GM18511 (cell line): Measurements from ENCODE around the gene TCERG1L.
"Not testable (repeated sequence)": the region's sequence is repeated elsewhere in the genome, so short reads cannot be mapped to it uniquely, and the experiment has no call there.

Source experiments
- ATAC-seq: cut with Tn5 transposase; IDR thresholded peaks from one replicate; pipeline ENCODE4 v1.9.1; 2021; ENCODE audit warnings: mild to moderate bottlenecking, moderate library complexity; ENCODE audit not compliant: unreplicated experiment

Gene TCERG1L, protein sequence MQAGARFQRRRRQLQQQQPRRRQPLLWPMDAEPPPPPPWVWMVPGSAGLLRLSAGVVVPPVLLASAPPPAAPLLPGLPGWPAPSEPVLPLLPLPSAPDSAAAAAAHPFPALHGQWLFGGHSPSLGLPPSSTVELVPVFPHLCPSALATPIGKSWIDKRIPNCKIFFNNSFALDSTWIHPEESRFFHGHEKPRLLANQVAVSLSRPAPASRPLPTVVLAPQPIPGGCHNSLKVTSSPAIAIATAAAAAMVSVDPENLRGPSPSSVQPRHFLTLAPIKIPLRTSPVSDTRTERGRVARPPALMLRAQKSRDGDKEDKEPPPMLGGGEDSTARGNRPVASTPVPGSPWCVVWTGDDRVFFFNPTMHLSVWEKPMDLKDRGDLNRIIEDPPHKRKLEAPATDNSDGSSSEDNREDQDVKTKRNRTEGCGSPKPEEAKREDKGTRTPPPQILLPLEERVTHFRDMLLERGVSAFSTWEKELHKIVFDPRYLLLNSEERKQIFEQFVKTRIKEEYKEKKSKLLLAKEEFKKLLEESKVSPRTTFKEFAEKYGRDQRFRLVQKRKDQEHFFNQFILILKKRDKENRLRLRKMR

DNA sequence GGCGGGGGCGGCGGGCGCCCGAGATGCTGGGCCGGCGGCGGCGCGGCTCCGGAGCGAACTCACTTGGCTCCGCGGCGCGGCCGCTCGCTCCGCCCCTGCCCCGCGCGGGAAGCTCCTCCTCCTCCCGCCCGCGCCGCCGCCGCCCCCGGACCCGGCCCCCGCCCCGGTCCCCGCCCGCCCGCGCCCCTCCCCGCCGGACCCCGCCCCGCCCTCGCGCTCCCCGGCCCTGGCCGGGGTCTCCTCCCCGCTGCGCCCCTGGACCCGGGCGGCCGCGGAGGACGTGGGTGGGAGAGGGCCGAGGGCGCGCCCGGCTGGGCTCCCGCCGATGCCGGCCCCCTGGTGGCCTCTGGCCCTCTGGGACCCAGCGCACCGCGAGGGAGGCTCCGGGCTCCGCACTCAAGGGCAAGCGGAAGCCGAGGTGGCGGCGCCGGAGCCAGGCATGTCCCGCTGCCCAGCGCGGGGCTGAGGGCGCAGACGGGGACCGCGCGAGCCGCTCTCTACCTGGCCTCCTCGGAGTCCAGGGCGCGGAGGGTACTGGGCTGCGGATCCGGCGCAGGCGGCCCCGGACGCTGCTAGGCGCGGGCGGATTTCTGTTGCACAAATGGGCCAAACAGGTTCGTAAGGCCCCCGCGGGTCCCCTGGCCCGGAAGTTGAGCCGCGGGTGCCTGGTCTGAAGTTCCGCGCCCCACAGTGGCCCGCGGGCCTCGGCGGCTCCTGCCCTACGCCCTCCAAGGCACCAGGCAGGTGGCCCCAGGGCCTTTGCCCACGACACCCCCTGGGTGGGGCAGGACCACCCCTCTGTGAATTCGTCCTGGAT lies at the start of gene TCERG1L:
Gene TCERG1L, minus strand, starts transcription at position 61 of the 817 bp plus-strand sequence. CDS start 86 bp downstream, outside the sequence.
- no peak for ATAC-seq

DNA sequence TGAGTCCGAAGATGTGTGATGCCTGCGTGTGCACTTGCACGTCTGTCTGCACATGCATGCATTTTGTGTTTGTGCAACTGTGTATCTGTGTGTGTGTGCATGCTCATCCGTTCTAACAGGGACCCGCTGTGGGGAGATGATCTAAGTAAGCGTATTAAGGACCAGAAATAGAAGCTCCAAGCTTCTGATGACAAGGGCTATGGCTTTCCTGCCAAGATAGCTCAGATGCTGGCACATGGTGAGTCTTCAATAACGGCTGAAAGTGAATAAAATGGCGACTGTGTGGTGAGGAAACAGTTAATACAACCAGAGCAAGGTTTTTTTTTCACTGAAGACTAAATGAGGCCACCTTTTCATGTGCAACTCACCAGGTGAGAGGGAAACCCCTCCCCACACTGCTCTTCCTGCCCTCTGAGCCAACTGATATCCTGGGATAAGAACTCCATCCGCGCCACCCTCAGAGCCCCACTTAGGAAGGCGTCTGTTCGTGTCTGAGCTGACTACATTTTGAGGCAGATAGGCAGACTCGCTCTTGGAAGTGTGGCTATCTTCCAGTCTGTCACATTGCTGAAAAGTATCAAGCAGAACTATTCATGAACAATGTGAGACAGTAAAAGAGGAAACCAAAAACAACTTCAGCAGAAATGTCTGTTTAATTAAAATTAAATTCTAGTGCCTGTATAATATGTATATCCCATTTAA lies 47.4 kb upstream of the TCERG1L start:
- ATAC-seq = no peak

DNA sequence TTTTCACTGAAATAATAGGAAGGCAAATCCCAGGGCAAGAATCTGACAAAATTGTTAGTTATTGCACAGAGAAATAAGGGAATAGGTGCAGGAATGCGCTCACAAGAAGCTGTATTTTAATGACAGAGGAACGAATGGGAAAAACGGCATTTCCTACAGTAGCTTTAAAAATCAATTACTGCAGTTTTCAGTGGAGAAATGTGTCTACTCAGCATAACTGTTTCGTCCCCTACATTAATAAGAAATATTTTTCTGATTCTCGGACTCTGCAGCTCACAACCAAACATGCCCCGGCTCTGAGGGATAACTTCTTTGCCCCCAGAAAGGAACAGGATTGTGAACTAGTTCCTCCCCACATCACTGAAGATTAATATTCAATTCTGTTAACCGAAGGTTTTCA lies 44.9 kb upstream of the TCERG1L start:
- ATAC-seq = no peak

DNA sequence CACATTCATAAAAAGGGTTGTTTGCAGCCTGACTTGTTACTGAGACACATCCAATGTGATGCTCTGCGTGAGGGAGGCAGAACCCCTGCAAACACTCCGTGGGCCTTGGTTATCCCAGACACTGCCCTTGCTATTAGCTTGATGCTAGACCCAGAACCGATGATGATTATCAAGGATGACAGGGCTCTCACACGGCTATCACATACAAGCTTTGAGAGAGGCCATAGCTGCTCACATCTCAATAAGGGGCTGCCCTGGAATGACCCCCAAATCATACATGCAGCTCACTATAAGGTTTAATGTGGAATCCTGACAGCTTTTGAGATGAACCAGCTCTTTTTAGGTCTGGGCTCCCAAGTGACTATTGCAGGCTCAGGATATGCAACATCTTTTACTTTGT lies 44.4 kb upstream of the TCERG1L start:
- no peak for ATAC-seq

DNA sequence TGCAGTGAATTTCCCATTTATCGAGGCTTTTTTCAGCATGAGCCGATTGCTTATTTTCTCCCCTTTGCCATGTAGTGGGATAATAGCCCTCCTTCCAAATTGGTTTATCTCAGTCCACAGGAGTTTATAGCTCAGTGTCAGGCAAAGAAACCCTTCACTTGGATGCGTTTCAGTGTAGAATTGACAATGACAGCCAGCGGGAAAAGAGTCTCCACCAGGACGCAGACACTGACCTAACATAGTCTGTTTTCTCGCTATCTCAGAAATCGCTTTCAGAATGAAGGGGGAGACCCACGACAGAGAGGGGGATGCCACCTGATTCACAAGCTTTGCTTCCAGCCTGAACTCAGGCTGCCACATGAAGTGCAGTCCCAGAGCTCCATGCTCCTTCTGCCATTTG lies 43.5 kb upstream of the TCERG1L start:
- no peak for ATAC-seq

DNA sequence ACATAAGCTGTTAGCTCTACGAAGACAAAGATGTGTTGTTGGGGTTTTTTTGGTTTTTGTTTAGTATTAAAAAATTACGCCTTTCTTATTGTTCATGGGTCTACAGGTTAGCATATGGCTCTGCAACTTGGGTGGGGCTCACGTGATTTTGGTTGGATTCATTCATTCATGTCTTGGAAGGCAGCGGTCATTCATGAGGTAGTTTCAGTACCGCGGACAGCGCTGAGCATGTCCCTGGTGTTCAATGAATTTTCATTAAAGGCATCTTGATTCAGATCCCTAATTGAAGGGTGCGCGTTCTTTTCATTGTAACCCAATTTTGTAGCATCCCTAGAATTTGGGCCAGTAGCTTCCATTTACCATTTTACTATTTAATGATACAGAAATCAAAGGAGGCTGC lies 42.9 kb upstream of the TCERG1L start:
- no peak for ATAC-seq

DNA sequence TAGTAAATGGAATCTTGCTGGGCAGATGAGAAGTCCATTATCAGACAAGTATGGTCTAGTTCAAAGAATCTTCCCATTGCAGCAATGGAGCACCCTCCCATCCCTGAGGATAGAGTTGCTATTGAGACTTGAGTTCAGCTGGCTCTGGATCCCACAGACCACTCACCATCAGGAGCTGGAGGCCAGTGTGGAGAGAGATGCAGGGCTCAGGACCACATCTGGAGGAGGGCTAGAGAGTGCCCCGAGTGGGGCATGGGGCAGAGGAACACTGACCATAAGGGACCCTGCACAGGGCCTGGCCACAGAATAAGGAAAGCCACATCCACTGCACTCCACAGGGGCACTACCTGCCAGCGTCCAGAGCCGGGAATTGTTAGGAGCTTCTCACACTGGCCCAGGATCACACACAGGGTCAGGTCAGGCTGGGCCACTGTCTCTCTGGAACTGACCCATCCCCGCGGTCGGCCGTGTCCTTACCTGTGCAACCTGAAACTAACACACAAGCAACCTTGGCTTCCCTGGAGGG lies 41.3 kb upstream of the TCERG1L start:
- no peak for ATAC-seq

DNA sequence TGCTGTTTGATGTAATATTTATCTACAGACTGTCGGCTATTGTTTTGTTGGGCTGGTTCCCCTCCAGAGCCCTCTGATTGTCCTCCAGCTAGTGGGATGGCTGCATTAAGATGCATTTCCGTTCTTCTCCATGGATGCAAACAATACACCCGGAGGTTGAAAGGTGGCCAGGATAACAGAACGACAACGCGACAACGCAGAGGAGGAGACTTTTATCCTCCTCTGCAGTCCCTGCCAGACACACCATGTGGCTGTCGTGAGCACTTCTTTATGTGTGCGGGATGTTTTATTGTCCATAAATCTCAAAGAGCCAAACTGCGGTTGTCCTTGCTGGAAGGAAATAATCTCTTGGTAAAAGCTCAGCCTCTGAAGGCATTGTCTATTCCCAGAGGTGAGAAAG lies 39.1 kb upstream of the TCERG1L start:
- no peak for ATAC-seq

DNA sequence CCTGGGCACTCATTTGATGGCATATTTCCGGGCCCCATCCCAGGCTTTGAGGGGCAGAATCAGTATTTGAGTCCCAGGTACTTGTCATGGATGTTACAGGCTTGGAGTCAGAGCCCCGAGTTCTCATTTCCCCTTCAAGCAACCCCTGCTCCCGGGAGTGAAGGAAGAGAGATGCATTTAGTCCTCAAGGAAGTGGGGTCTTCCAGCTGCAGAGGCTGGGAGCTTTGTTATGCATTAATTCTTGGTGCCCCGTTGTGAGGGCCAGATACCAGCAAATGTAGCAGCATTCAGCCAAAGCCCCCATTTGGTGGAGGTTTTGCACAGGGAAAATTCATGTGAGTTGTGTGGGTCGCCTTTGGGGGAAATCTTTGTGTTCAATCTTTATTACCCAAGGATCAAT lies 38.7 kb upstream of the TCERG1L start:
- ATAC-seq = no peak

DNA sequence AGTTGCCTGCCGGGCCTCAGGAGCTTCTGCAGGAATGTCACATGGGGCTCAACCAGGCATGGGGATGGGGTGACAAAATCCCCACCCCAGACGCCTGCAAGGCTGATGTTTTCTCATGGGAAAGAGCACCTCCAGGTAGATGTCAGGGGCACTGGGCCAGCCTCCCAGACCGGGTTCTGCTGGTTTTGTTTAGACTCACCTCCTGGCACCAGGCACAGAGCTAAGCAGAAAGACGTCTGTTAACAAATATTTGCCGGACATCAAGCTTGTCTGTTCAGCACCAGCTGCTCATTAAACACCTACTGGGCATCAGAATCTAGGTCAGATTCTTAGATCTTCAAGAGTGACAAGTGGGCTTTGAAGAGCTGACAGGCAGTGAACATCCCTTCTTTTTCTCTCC lies 34.9 kb upstream of the TCERG1L start:
- ATAC-seq = no peak

DNA sequence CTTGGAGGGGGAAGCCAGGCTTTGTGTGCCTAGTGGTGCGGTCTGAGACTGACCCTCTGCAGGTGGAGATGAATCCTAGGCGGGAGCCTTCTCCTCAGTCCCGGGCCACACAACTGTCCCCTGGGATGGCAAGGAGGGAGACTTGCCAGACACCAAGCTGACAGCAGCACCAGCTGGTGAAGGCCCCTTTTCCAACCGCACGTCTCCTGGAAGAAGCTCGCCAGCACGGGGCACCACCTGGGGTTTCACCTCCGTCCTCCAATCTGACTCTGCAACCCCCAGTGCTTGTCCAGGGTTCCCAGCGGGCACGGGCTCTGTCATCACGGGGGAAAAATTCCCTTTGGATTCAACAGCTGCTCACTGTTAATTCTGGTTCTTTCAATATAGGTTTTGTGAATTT lies 34.2 kb upstream of the TCERG1L start:
- no peak for ATAC-seq

DNA sequence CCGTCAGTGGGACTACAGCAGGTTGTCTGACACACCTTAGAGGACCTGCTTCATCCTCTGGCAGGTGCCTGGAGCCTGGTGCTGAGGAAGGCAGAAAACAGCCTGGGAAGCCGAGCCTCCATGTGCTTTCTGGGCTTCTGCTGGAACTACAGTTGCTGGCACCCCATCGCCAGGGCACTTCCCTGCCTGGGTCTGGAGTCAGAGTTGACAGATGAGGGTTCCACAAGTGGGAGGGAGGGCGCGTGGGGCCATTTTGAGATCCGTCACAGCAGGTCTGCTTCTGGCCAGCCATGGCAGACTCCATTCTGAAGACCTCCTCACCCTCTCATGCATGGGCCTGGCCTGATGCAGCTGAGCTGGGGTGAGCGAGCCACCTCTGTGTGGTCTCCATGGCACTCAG lies 33.2 kb upstream of the TCERG1L start:
- no peak for ATAC-seq

DNA sequence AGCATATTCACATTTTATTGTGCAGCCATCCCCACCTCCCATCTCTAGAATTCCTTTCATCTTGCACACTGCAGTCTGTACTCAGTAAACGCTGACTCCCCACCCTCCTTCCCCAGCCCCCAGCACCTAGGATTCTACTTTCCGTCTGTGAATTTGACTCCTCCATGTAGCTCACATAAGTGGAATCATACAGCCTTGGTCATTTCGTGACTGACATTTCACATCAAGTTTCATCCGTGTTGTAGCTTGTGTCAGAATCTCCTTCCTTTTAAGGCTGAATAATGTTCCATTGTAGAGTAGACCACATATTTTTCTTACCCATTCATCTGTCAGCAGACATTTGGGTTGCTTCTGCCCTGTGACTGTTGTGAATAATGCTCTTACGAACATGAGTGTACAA lies 26.2 kb upstream of the TCERG1L start:
- no peak for ATAC-seq

DNA sequence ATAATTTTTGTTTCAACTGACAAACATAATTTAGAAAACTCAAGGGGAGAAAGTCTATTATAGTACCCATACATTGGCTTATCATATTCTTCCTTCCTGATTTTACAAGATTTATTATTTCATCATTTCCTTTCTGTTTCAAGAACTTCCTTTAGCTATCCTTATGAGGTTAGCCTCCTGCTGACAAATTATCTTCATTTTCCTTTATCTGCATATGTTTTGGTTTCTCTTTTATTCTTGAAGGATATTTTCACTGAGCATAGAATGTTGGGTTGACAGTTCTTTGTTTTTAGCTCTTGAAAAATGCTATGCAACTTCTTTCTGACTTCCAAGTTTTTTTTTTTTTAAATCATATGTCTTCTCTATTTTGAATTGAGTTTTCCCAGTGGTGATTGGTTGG lies 21.3 kb upstream of the TCERG1L start:
- ATAC-seq = no peak

DNA sequence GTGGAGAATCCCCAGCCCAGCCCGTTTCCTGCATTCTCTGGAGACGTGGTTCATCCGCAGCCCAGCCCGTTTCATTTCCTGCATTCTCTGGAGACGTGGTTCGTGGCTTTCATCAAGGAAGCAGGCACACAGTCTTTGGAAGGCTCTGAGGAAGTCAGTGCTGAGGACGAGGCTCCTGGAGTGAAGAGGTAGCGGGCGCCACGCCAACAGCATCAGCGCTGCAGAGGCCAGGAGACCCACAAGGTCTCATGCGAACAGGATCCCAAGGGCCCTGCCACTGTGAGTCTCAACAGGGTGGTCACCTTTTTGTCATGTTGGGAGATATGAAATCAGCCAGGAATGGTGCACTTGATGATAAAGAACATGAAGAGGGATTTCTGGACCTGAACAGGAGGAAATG lies 12.4 kb upstream of the TCERG1L start:
- no peak for ATAC-seq

DNA sequence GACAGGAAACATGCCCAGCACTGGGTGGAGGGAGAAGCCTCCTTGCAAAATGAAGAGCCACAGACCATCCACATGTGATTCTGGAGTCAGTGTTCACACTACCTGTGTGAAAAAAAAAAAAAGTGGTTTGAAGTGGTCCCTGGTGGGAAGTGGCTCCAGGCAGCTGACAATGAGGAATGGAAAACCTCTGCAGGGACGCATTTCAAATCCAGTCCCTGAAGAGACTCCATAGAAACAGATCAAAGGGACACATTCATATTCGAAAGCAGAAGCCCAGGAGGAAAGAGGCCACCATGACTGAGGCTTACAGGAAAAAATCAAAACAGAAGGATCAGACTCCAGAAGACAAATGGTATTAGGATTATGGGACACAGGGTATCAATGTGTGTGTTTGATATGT lies 11.5 kb upstream of the TCERG1L start:
- ATAC-seq = no peak

DNA sequence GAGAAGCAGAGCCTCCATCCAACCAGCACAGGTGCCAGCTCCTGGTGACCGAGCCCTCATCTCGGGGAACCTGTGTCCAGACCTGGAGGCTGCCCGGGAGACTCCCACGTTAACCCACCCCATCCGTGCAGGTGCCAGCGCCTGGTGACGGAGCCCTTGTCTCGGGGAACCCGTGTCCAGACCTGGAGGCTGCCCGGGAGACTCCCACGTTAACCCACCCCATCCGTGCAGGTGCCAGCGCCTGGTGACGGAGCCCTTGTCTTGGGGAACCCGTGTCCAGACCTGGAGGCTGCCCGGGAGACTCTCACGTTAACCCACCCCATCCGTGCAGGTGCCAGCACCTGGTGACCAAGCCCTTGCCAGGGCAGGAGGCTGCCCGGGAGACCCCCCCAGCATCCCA lies 11.1 kb upstream of the TCERG1L start:
- ATAC-seq = not testable (repeated sequence)

DNA sequence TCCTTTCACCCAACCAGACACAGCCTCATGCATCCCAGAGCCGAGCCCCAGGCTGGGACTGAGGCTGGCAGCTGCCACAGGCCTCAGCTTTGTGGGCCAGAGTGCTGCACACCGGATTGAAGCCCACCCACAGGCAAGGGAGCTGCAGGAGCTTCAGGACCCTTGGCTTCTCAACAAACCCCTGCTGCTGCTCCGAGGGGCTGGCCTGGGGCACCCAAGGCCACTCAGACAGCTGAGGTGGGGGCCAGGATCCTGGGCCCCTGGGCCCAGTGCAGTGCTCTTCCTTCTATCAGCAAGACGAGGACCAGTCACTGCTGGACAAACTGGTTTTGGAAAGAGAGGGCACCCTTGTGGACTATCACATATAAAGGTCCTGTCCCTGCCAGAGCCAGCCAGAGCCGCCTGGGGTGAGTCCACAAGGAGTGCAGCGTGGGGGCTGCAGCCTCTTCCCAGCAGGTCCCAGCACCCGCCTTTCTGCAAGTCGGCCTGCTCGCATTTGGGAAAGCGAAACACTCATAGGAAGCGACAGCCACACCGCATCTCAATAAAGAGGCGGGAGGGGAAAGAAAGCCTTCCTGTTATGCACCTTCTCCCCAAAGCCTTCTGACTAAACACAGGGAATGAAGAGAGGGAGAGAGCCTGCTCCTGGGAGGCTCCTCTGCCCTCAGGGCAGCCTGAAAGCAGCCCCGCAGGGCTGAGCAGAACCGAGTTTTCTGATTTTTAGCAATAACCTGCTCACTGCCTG lies 9.5 kb upstream of the TCERG1L start:
- no peak for ATAC-seq

DNA sequence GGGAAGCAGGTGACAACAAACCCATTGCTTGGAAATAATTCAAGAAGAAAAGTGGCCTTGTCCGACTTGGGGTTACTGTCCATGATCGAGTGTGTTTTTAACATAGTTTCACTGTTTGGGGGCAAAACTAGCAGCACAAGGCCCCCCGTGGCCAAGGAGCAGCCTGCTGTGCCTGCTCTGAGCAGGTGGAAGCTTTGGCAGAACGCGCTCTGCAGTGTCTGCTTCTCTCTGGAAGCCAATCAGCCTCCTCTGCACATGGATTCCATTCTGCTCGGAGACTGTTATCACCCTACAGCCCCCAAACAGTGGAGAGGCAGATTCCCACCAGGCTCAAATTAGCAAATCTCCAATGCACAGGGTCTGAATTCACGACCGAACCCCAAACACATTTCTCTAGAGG lies 7.3 kb upstream of the TCERG1L start:
- ATAC-seq = no peak

DNA sequence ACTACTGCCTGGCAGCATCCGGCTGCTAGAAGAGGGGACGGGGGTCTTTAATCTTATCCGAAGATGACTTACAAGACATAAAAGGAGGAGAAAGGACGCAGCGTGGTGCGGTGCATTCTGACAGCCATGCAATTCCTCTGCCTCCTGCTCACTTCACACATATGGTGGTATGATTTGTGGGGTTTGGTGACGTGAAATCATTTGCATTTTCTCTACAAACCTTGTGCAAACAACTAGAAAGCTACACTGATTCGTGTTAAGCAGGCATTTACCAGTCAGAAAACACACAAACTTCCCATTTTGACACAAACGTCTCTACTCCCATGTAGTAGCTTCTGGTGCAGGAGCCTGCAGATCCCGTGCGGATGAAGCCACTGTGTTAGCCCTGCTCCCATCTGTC lies 6.8 kb upstream of the TCERG1L start:
- ATAC-seq = no peak
